ENCODE results near the gene PCDHGA7.
A peak's percentile ranks its signal among the peaks of the same experiment; 100 is the strongest.

The PCDHGA7 gene

DNA sequence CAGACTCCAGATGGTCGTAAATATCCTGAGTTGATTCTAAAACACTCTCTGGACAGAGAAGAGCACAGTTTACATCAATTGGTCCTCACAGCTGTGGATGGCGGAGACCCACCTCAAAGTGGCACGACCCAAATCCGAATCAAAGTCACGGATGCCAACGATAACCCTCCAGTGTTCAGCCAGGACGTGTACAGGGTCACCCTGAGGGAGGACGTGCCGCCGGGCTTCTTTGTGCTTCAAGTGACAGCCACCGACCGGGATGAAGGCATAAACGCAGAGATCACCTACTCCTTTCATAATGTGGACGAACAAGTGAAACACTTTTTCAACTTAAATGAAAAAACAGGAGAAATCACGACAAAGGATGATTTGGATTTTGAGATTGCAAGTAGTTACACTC lies 21.9 kb upstream of the PCDHGA7 start:
- no peak for TF ChIP-seq ZFX (IDR thresholded peaks at IDR 0.05)
- TF ChIP-seq CTCF (conservative IDR thresholded peaks at IDR 0.05), result no peak
- H3K27ac ChIP-seq, result no peak overlapping the region

DNA sequence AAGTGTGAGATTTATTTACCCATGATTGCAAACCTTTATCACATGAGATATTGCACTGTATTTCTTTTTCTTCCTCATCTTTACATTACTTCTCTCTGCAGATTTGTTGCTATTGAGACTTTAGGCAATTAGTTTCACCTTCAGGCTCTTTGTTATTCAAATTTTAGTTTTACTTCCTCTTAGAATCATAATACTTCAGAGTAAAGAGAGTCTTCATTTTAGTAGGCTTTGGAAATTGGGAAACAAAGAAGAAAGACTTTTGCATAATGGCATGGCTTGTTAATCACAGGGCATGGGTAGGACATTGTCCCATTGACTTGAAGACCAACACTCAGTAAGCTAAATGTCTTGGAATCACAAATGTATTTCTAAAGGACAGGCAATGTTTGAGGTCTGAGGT lies 19.8 kb upstream of the PCDHGA7 start:
- TF ChIP-seq CTCF (conservative IDR thresholded peaks at IDR 0.05), result no peak
- H3K27ac ChIP-seq, result no peak overlapping the region

DNA sequence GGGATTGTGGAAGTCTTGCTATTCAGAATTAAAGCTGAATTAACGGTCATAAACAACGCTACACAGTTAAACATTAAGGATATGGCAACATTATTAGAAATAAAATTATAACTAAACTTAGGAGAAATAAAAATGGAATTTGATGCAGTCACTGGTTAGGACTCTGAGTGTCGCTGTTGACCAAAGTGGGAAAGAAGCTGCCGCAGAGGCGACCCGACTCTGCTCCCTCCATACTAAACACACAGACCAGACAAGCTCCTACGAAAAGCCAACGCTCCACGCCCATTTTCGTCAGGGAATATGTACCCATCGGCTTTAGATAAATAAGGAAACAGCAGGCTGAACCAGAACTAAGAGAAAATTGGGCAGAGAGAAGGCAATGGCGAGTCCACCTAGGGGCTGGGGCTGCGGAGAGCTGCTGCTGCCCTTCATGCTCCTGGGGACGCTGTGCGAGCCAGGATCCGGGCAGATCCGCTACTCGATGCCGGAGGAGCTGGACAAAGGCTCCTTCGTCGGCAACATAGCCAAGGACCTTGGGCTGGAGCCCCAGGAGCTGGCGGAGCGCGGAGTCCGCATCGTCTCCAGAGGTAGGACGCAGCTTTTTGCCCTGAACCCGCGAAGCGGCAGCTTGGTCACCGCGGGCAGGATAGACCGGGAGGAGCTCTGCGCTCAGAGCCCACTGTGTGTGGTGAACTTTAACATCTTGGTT lies 18.4 kb upstream of the PCDHGA7 start, which contains the start of gene PCDHGA5:
PCDHGA5 (plus strand) TSS at position 211 of the 709 bp plus-strand sequence; CDS start at position 380, 169 bp downstream.
- TF ChIP-seq CTCF (conservative IDR thresholded peaks at IDR 0.05) (peak; percentile 34), ZFX (IDR thresholded peaks at IDR 0.05) (no peak)
- no peak within 1 kb of the TSS for H3K27ac ChIP-seq

DNA sequence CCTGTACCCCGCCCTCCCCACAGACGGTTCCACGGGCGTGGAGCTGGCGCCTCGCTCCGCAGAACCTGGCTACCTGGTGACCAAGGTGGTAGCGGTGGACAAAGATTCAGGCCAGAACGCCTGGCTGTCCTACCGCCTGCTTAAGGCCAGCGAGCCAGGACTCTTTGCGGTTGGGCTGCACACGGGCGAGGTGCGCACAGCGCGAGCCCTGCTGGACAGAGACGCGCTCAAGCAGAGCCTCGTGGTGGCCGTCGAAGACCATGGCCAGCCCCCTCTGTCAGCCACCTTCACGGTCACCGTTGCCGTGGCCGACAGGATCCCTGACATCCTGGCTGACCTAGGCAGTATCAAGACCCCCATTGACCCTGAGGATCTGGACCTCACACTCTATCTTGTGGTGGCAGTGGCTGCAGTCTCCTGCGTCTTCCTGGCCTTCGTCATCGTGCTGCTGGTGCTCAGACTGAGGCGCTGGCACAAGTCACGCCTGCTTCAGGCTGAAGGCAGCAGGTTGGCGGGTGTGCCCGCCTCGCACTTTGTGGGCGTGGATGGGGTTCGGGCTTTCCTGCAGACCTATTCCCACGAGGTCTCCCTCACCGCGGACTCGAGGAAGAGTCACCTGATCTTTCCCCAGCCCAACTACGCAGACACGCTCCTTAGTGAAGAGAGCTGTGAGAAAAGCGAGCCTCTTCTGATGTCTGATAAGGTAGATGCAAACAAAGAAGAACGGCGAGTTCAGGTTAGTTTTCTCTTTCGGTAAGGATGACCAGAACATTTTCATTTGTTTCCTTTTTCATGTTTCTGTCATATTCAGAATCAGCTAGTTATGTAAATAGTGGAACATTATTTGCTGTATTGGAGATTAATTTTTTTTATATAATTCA lies 16.3 kb upstream of the PCDHGA7 start:
- H3K27ac ChIP-seq, result no peak overlapping the region
- TF ChIP-seq CTCF (conservative IDR thresholded peaks at IDR 0.05), result no peak

GRCh38 chr5:141369994-141370848 lies 12.3 kb upstream of the PCDHGA7 start, which contains the start of gene PCDHGB3:
TSS of gene PCDHGB3 (plus strand) at chr5:141370242. CDS start at chr5:141370395, 153 bp downstream.
- no peak within 1 kb of the TSS for H3K27ac ChIP-seq
- TF ChIP-seq ZFX (IDR thresholded peaks at IDR 0.05), result no peak
- TF ChIP-seq CTCF (conservative IDR thresholded peaks at IDR 0.05), result peak; percentile 58

GRCh38 chr5:141371572-141372475 lies 10.7 kb upstream of the PCDHGA7 start:
- no peak overlapping the region for H3K27ac ChIP-seq
- no peak for TF ChIP-seq CTCF (conservative IDR thresholded peaks at IDR 0.05)
- TF ChIP-seq ZFX (IDR thresholded peaks at IDR 0.05), result no peak

Data from C4-2B (cell line).